Subcutaneous abdominal adipose tissue (tissue), 5 donors: ENCODE results near the gene COL20A1.

ENCODE experiments used
- H3K27ac ChIP-seq: one replicate; pipeline ENCODE4 v1.7.0; 2013; ENCODE audit warnings: low read depth, mild to moderate bottlenecking, inconsistent platforms, low read length, moderate library complexity
- H3K27me3 ChIP-seq, 5 donors: one replicate each; pipeline ENCODE4 v1.7.0; 2013; ENCODE audit warnings: low read length in 5 of 5, inconsistent platforms in 1 of 5; ENCODE audit not compliant: control insufficient read depth in 5 of 5, insufficient read depth in 4 of 5
- H3K36me3 ChIP-seq, 5 donors: one replicate each; pipeline ENCODE4 v1.7.0; 2013; ENCODE audit warnings: low read length in 5 of 5; ENCODE audit not compliant: control insufficient read depth in 5 of 5, insufficient read depth in 5 of 5
- H3K4me1 ChIP-seq, 5 donors: one replicate each; pipeline ENCODE4 v1.7.0; 2013; ENCODE audit warnings: low read length in 5 of 5, mild to moderate bottlenecking in 3 of 5, moderate library complexity in 1 of 5; ENCODE audit not compliant: control insufficient read depth in 5 of 5, insufficient read depth in 5 of 5
- H3K4me3 ChIP-seq, 5 donors: one replicate each; pipeline ENCODE4 v1.7.0; 2013; ENCODE audit warnings: low read length in 5 of 5, low read depth in 1 of 5
- H3K9ac ChIP-seq, 5 donors: one replicate each; pipeline ENCODE4 v1.7.0; 2013; ENCODE audit warnings: low read length in 5 of 5, mild to moderate bottlenecking in 4 of 5, moderate library complexity in 3 of 5
- H3K9me3 ChIP-seq, 5 donors: one replicate each; pipeline ENCODE4 v1.7.0; 2013; ENCODE audit warnings: low read length in 5 of 5; ENCODE audit not compliant: control insufficient read depth in 5 of 5
- donor health status: healthy.
- donor health status: healthy.
- donor health status: healthy.
- donor health status: healthy.
- donor health status: healthy.

COL20A1 gene

DNA sequence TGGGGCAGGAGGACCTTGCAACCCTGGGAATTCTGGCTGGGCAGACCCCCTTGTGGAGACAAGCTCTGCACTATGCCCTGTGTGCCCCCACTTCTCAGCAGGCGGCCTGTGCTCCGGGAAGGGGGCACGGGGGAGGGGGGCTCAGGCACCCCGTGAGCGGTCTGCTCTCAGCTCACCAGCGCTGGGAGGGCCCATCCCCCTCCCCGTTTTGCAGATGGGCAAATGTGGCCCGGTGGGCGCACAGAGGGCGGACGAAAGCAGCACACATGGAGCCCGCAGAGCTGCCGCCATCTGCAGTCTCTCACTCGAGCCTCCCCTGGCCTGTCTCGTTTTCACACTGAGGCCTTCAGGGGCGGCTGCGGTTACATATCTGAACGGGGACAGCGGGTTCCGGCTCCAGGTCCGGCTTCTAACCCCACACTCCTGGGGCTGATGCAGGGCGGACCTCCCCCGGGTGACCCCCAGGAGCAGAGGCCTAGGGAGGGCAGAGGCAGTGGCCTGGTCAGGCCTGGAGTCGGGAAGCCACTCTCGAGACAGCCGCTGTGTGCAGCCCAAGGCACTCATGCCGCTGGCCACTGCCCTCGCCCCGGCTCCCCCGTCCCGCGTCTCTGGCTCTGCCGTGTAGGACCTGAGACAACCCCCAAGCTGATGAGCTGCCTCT is 54.2 kb downstream of the COL20A1 start:
- no peak overlapping the region for H3K9ac ChIP-seq
- peaks cover 0 to 14% (median 9%) of the 10 kb centered on the region in 5 donors for H3K27me3 ChIP-seq
- H3K27ac ChIP-seq, result no peak overlapping the region
- H3K4me1 ChIP-seq, result peaks cover 4 to 39% (median 34%) of the 10 kb centered on the region in 5 donors
- H3K4me3 ChIP-seq, result no peak overlapping the region
- no peaks in the 10 kb centered on the region for H3K36me3 ChIP-seq
- peaks cover 0 to 4% (median 0%) of the 10 kb centered on the region in 5 donors for H3K9me3 ChIP-seq

DNA sequence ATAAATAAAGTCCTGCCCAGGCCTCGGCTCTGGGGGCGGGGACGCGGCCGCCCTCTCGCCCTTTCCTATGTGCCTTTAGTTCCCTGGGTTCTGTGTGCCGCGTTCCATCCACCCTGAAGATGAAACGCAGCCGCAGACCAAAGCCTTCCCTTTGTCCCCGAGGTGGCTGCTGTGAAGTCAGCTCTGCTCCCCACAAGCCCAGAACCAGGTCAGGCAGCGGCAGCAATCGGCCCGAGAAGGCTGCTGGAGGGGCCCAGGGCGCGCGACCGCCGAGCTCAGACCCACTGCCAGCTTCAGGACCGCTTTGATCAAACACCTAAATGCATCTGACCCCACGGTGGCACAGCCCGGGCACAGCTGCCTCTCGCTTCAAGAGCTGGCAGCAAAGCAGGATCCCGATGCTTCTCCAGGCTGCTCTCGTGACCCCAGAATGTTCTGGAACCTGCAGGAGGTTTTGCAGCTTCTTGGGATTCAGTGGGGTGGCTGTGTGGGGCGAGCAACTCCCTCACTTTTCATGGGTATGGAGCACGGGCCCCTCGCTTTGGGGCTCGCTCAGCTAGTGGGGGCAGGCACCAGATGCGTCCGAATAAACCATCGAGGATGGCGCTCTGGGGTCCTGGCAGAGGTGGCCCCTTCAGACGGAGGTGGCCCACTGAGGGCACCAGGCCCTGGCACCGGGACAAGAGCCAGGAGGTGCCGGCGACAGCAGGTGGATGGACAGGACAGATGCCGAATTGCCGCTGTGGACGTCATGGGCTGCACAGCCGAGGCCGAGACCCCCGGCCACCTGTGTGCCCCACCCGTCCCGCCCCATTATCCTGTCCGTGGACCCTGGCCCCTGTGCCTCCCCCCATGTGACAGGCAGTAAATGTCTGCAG is 55.2 kb downstream of the COL20A1 start:
- no peak overlapping the region for H3K27ac ChIP-seq
- peaks cover 0 to 4% (median 0%) of the 10 kb centered on the region in 5 donors for H3K9me3 ChIP-seq
- no peaks in the 10 kb centered on the region for H3K36me3 ChIP-seq
- H3K4me3 ChIP-seq, result no peak overlapping the region
- H3K9ac ChIP-seq, result no peak overlapping the region
- peaks cover 0 to 23% (median 13%) of the 10 kb centered on the region in 5 donors for H3K27me3 ChIP-seq
- peaks cover 4 to 43% (median 34%) of the 10 kb centered on the region in 5 donors for H3K4me1 ChIP-seq

DNA sequence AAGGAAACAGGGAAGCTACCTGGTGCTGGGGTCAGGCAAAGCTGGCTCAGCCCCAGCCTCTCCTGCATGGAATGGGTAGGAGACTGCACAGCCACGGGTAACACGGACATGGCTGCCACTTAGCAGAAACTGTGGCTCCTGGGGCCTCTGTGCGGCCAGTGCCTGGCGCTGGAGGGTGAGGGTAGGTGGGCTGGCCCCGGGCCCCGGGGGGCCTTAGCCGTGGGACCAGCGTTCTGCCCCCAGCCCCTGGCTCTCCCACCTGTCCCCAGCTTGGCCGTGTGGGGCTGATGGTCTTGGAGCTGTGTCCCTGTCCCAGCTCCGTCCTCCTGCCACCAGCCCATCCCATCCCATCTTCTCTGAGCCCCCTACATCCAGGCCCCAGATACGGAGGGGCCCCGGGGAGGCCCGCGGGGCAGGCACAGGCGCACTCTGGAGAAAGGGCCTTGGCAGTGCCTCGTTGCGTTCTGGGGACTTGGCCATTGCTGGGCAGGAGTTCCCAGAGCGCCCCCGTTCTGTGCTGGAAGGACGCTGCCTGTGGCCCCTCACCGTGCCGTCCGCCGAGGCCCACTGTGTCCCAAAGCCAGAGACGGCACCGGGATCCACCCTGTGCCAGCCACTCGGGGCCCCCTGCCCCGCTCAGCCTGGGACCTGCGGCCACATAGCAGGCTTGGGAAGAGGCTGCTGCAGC is 56.0 kb downstream of the COL20A1 start:
- Histone ChIP-seq H3K4me1 (peaks cover 4 to 37% (median 30%) of the 10 kb centered on the region in 5 donors), H3K4me3 (no peak overlapping the region), H3K36me3 (no peaks in the 10 kb centered on the region), H3K9ac (no peak overlapping the region), H3K27ac (no peak overlapping the region), H3K9me3 (peaks cover 0 to 4% (median 0%) of the 10 kb centered on the region in 5 donors), H3K27me3 (peaks cover 0 to 17% (median 11%) of the 10 kb centered on the region in 5 donors)

DNA sequence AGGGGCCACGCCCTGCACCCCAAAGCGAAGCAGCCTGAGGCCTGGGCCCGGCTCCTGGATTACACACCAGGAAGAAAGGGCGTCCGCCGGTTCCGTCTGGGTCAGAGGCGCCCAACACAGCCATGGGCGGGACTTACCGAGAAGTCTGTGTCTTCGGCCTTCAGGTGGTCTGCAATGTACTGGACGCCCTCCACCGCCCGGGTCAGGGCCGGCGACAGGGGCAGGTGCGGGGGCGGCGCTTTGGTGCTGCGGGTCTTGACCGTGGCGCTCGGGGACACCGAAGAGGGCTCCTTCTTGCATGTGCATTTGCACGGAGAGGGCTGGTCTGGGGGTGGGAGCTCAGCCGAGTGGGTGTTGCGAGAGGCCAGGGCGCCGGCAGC is 56.5 kb downstream of the COL20A1 start:
- Histone ChIP-seq H3K9me3 (peaks cover 0 to 4% (median 0%) of the 10 kb centered on the region in 5 donors), H3K27me3 (peaks cover 0 to 16% (median 11%) of the 10 kb centered on the region in 5 donors), H3K4me1 (peaks cover 4 to 31% (median 26%) of the 10 kb centered on the region in 5 donors), H3K4me3 (no peak overlapping the region), H3K27ac (no peak overlapping the region), H3K36me3 (no peaks in the 10 kb centered on the region), H3K9ac (no peak overlapping the region)

DNA sequence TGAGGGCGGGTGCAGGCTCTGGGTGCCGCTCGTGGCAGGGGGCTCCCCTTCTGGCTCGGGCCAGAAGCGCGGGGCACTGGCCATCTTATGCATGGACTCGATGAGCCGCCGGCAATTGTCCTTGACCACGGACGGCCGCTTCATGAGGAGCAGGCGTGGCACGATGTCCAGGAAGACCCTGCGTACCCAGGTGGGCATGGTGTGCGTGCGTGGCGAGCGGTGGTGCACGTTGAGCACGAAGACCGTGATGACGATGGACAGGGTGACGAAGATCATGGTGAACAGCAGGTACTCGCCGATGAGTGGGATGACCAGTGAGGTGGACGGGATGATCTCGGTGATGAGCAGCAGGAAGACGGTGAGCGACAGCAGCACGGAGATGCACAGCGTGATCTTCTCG is 57.2 kb downstream of the COL20A1 start:
- Histone ChIP-seq H3K9me3 (peaks cover 0 to 4% (median 0%) of the 10 kb centered on the region in 5 donors), H3K4me1 (peaks cover 2 to 24% (median 19%) of the 10 kb centered on the region in 5 donors), H3K27me3 (peaks cover 6 to 21% (median 14%) of the 10 kb centered on the region in 5 donors), H3K27ac (no peak overlapping the region), H3K36me3 (no peaks in the 10 kb centered on the region), H3K9ac (no peak overlapping the region), H3K4me3 (no peak overlapping the region)

DNA sequence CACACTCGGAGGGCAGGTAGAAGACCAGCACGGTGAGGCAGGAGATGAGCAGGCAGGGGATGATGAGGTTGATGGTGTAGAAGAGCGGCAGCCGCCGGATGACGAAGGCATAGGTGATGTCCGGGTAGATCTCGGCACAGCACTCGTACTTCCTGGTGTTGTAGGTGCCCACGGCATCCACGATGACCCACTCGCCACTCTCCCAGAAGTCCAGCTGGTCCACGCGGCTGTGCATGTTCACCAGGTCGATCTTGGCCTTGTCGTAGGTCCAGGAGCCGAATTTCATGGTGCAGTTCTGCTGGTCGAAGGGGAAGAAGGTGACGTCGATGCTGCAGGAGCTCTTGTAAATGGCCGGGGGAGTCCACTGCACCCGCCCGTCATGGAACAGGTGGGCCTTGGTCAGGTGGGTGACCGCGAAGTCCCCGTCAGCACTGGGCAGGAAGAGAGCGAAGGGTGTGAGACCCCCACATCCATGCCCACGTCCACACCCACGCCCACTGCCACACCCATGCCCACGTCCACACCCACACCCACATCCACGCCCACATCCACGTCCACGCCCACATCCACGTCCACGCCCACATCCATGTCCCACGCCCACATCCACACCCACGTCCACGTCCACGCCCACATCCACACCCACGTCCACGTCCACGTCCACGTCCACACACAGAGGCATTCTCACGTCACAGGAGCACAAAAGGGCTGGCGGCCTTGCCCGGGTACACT is 57.8 kb downstream of the COL20A1 start:
- Histone ChIP-seq H3K9me3 (peaks cover 0 to 4% (median 0%) of the 10 kb centered on the region in 5 donors), H3K27me3 (peaks cover 8 to 27% (median 17%) of the 10 kb centered on the region in 5 donors), H3K36me3 (no peaks in the 10 kb centered on the region), H3K27ac (no peak overlapping the region), H3K9ac (no peak overlapping the region), H3K4me3 (no peak overlapping the region), H3K4me1 (peaks cover 2 to 19% (median 14%) of the 10 kb centered on the region in 5 donors)

DNA sequence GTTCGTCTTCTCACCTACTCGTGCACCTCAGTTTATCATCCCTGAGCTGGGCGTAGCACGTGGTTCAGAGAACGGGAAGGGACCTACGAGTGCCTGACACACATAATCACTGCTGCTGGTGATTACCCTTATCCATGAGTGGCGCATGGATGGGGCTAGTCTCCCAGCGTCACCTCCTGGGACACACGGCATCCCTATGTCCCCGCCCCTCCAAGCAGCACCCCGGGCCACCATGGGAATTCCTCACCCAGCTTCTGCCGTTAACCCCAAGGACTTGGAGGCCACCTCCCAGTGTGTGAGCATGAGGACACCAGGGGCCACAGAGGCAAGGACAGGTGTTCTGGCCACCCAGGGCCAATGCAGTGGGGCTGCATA is 58.3 kb downstream of the COL20A1 start:
- Histone ChIP-seq H3K4me3 (no peak overlapping the region), H3K4me1 (peaks cover 0 to 13% (median 8%) of the 10 kb centered on the region in 5 donors), H3K27me3 (peaks cover 8 to 27% (median 17%) of the 10 kb centered on the region in 5 donors), H3K27ac (no peak overlapping the region), H3K9me3 (peaks cover 0 to 4% (median 0%) of the 10 kb centered on the region in 5 donors), H3K36me3 (no peaks in the 10 kb centered on the region), H3K9ac (no peak overlapping the region)

DNA sequence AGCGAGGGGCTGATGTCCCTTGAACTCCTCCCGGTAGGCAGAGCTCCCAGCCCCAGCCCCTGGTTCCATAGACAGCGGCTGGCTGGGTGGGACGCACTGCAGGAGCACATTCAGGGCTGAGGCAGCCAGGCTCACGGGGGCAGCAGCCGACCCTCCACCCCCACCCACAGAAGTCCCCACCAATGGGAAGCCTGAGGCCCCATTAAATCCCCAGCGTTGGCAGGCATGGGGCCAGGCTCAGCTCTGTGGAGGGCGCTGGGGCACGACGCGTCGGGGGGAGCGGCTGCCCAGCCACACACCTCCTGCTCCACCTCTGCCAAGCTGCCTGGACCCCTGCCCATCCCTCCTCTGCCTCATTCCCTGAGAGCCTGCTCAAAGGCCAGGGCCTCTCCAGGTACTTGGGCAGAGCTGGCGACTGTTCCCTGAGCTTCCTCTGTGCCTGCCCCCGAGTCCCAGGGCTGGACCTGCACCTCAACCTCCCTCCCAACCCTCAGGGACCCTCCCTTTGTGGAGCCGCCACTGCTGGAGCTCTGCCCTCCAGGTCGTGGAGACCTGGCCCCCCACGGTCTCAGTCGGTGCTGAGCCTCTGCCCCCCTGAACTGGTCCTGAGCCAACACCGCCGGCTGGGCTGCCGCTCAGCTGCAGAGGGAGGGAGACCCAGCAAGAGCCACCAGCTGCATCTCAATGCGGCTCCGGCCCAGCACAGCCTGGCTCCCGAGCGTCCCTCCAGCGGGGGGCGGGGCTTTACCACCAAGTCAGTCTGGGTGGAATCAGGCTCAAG is 59.0 kb downstream of the COL20A1 start:
- Histone ChIP-seq H3K4me1 (peaks cover 0 to 6% (median 3%) of the 10 kb centered on the region in 5 donors), H3K9me3 (peaks cover 0 to 4% (median 0%) of the 10 kb centered on the region in 5 donors), H3K36me3 (no peaks in the 10 kb centered on the region), H3K27me3 (peaks cover 8 to 28% (median 21%) of the 10 kb centered on the region in 5 donors), H3K9ac (no peak overlapping the region), H3K4me3 (no peak overlapping the region), H3K27ac (no peak overlapping the region)

DNA sequence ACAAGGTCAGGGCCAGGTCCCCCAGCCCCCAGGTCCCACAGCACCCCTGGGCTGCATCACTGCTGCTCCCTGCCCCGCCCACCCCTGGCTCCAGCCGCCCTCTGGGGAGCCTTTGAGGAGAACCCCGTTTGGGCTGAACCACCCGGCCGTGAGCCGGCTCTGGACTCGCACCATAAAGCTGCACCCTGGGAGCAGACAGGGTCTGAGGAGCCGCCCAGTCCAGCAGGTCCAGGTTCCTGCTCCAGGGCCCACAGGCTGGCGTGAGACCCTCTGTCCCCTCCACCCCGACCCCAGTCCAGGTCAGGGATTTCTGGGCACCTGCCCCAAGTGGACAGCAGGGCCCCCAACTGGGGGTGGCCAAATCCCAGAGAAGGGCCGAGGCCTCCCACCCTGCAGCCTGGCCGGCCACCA is 59.8 kb downstream of the COL20A1 start:
- no peak overlapping the region for H3K9ac ChIP-seq
- H3K27ac ChIP-seq, result no peak overlapping the region
- H3K9me3 ChIP-seq, result peaks cover 0 to 4% (median 0%) of the 10 kb centered on the region in 5 donors
- H3K4me1 ChIP-seq, result peaks cover 0 to 6% (median 3%) of the 10 kb centered on the region in 5 donors
- no peaks in the 10 kb centered on the region for H3K36me3 ChIP-seq
- H3K4me3 ChIP-seq, result no peak overlapping the region
- H3K27me3 ChIP-seq, result peaks cover 9 to 28% (median 22%) of the 10 kb centered on the region in 5 donors
